ENCODE data around the gene NOL3. TPM values are rescaled to one million over a fixed set of nuclear protein-coding genes. Genes with fewer than 3 reads are reported as not detected.
A peak's percentile ranks its signal among the peaks of the same experiment; 100 is the strongest.

Gene NOL3
- total RNA-seq, 1 donor from 2014 or later: 8.8 TPM

- peak; percentile 37 for DNase-seq
These were observed 20.4 kb downstream of the NOL3 start for GRCh38 chr16:67190448-67191399.

- no peak for DNase-seq
These were observed 21.2 kb downstream of the NOL3 start for GRCh38 chr16:67191411-67191994.

GRCh38 chr16:67191995-67192681 lies 21.8 kb downstream of the NOL3 start, which contains the start of gene E2F4:
Gene E2F4, plus strand, starts transcription at chr16:67192155. Its CDS starts 73 bp downstream, at chr16:67192228.
- DNase-seq: peak; percentile 96

- DNase-seq: peak; percentile 31
These were observed 22.5 kb downstream of the NOL3 start for GRCh38 chr16:67192781-67193361.

GRCh38 chr16:67193536-67193935 lies 23.2 kb downstream of the NOL3 start:
- DNase-seq: no peak

GRCh38 chr16:67194260-67194659 lies 23.9 kb downstream of the NOL3 start:
- DNase-seq: no peak

GRCh38 chr16:67195676-67196075 lies 25.3 kb downstream of the NOL3 start:
- DNase-seq: no peak

GRCh38 chr16:67196881-67197280 lies 26.5 kb downstream of the NOL3 start:
- no peak for DNase-seq

- no peak for DNase-seq
These were observed 27.4 kb downstream of the NOL3 start for GRCh38 chr16:67197704-67198103.

- peak; percentile 72 for DNase-seq
These were observed 27.9 kb downstream of the NOL3 start for GRCh38 chr16:67198238-67198734.

- no peak for DNase-seq
These were observed 28.9 kb downstream of the NOL3 start, which contains the start of gene ELMO3 for GRCh38 chr16:67199011-67199807. Gene ELMO3, plus strand, starts transcription at chr16:67199131. Its CDS starts 196 bp downstream, at chr16:67199327.

GRCh38 chr16:67199808-67200198 lies 29.5 kb downstream of the NOL3 start:
- no peak for DNase-seq

- no peak for DNase-seq
These were observed 30.2 kb downstream of the NOL3 start for GRCh38 chr16:67200491-67200890.

GRCh38 chr16:67201411-67202345 lies 31.3 kb downstream of the NOL3 start:
- DNase-seq: no peak

GRCh38 chr16:67202426-67202825 lies 32.1 kb downstream of the NOL3 start:
- no peak for DNase-seq

GRCh38 chr16:67202956-67203493 lies 32.7 kb downstream of the NOL3 start:
- no peak for DNase-seq

GRCh38 chr16:67204076-67204475 lies 33.7 kb downstream of the NOL3 start:
- DNase-seq: no peak

GRCh38 chr16:67206129-67206837 lies 35.9 kb downstream of the NOL3 start:
- DNase-seq: no peak

GRCh38 chr16:67206838-67207248 lies 36.5 kb downstream of the NOL3 start:
- no peak for DNase-seq

Measured in dermis blood vessel endothelial cell (primary cell).